ENCODE data around the gene ID1. TPM values are rescaled to one million over a fixed set of nuclear protein-coding genes. Genes with fewer than 3 reads are reported as not detected.

Gene ID1
- total and polyA plus RNA-seq, 2 of the 13 experiments (the other 11 are each of a cell fraction or from before 2014, with no cell fraction given): 320 to 419 TPM

GRCh38 chr20:31595654-31596411 is 9.3 kb upstream of the ID1 start:
- intact Hi-C loops (cut with micrococcal nuclease; ENCODE audit: unreplicated experiment): loop anchor here (1.0 to 2.0 kb wide), 2 partner anchors 8 to 15 kb away; no protein-coding TSS in a partner anchor
- FAIRE-seq: peak; percentile 66
- peak; percentile 78 for ATAC-seq
- peak; percentile 96 for DNase-seq (ENCODE audit: low spot score)
- Histone ChIP-seq H3K4me3 (replicated peaks in 1 of 3; ENCODE audit: insufficient read depth in 1 of 3, low read depth in 2 of 3, low read length in 3 of 3) (peak overlapping the region; percentile 48 to 74 (median 63)), H4K20me1 (ENCODE audit: insufficient read depth, low read length) (no peaks in the 10 kb centered on the region), H3K9me3 (ENCODE audit: low read length) (no peaks in the 10 kb centered on the region), H2AFZ (ENCODE audit: low read length) (no peak overlapping the region), H3K4me2 (ENCODE audit: low read depth, low read length) (peak overlapping the region; percentile 78), H3K79me2 (ENCODE audit: insufficient read depth, low read length) (peaks cover 17% of the 10 kb centered on the region), H3K36me3 (replicated peaks in 1 of 2; ENCODE audit: control insufficient read depth in 1 of 2, insufficient read depth in 2 of 2, low read length in 2 of 2) (no peaks in the 10 kb centered on the region), H3K27ac (ENCODE audit: extremely low read length, insufficient read depth, low read length) (peak overlapping the region; percentile 90), H3K27me3 (ENCODE audit: control insufficient read depth in 1 of 2, insufficient read depth in 2 of 2, low read length in 2 of 2) (no peaks in the 10 kb centered on the region; a peak in 1 of 5 replicates), H3K9ac (ENCODE audit: insufficient read depth, low read depth, low read length) (peak overlapping the region; percentile 78), H3K4me1 (ENCODE audit: insufficient read depth, low read length) (peaks cover 62% of the 10 kb centered on the region)
- ChIA-PET CTCF (ENCODE audit: low intra/inter-chr PET ratio, low total read pairs) (interaction anchor here (1.5 kb wide), 1 partner anchor 17 kb away, joined by 8 read pairs; no protein-coding TSS in a partner anchor), POLR2A (interaction anchor here (0.8 to 4.2 kb wide), 11 partner anchors 9 to 109 kb away, joined by 3 to 183 read pairs (median 4); partner anchors contain the start of gene ID1)
- BruUV-seq (replicated peaks): no TSS peak
- WGBS (ENCODE audit: low lambda C conversion rate): 3% methylated on average over 15 of the region's 15 CpGs
- in situ Hi-C loops (cut with HindIII; ENCODE audit: extremely low pct_ligation_motif_present, low pct_unique_long_range_greater_than_20kb): no loop called here
- peak; percentile 98 for TF ChIP-seq ZNF740 (CRISPR knock-in tag; IDR thresholded peaks at IDR 0.05)
- peak; percentile 19; the same call in 1 of the 2 replicates for TF ChIP-seq ZIK1 (CRISPR knock-in tag; IDR thresholded peaks at IDR 0.05; ENCODE audit: borderline replicate concordance, low read depth)
- 0 out of 2 replicates have a peak, but pooled peaks have one; percentile 15 for TF ChIP-seq PBX2 (CRISPR knock-in tag; IDR thresholded peaks at IDR 0.05)
- TF ChIP-seq HOXA3 (CRISPR knock-in tag; IDR thresholded peaks at IDR 0.05): peak; percentile 47; the same call in 1 of the 2 replicates
- no peak for TF ChIP-seq NFE2L2 (IDR thresholded peaks at IDR 0.05; ENCODE audit: low read length)
- TF ChIP-seq ZBTB37 (CRISPR knock-in tag; IDR thresholded peaks at IDR 0.05): peak; percentile 66; the same call in 1 of the 2 replicates
- TF ChIP-seq ZNF782 (CRISPR knock-in tag; IDR thresholded peaks at IDR 0.05; ENCODE audit: borderline replicate concordance): peak; percentile 66; the same call in 1 of the 2 replicates
- TF ChIP-seq KDM4B (CRISPR knock-in tag; IDR thresholded peaks at IDR 0.05): 0 out of 2 replicates have a peak, but pooled peaks have one; percentile 61
- no peak for TF ChIP-seq ZNF720 (CRISPR knock-in tag; IDR thresholded peaks at IDR 0.05)
- TF ChIP-seq MED8 (CRISPR knock-in tag; IDR thresholded peaks at IDR 0.05; ENCODE audit: insufficient replicate concordance): peak; percentile 80
- peak; percentile 47; the same call in 1 of the 2 replicates for TF ChIP-seq ZNF609 (CRISPR knock-in tag; IDR thresholded peaks at IDR 0.05; ENCODE audit: borderline replicate concordance)
- peak; percentile 95 for TF ChIP-seq ZNF292 (CRISPR knock-in tag; IDR thresholded peaks at IDR 0.05; ENCODE audit: borderline replicate concordance, low read depth)
- TF ChIP-seq THRA (CRISPR knock-in tag; IDR thresholded peaks at IDR 0.05; ENCODE audit: borderline replicate concordance): peak; percentile 63; the same call in 1 of the 2 replicates

Measured in HepG2 (cell line).